Lower lobe of right lung (tissue), 2 donors: ENCODE data around the gene OTX1. TPM values are rescaled to one million over a fixed set of nuclear protein-coding genes. Genes with fewer than 3 reads are reported as not detected.
"Not testable (repeated sequence)": the region's sequence is repeated elsewhere in the genome, so short reads cannot be mapped to it uniquely, and the experiment has no call there.

Experiments used
- ATAC-seq, 2 donors: fragments of 200-7000 bp; cut with Tn5 transposase; one replicate each; pipeline ENCODE4 v1.9.1; 2020 to 2022; ENCODE audit warnings: mild to moderate bottlenecking in 2 of 2, moderate library complexity in 2 of 2
- DNase-seq: peaks from one replicate; pipeline ENCODE4 v3.0.0-alpha.2; 2020
- H3K27ac ChIP-seq: fragments of 200-600 bp; one replicate; pipeline ENCODE4 v1.8.0; 2022
- H3K27me3 ChIP-seq: fragments of 200-600 bp; one replicate; pipeline ENCODE4 v1.8.0; 2022; ENCODE audit warnings: low read depth
- H3K36me3 ChIP-seq: fragments of 200-600 bp; one replicate; pipeline ENCODE4 v1.8.0; 2022; ENCODE audit warnings: mild to moderate bottlenecking
- H3K4me1 ChIP-seq: fragments of 200-600 bp; one replicate; pipeline ENCODE4 v1.8.0; 2022
- H3K4me3 ChIP-seq: fragments of 200-600 bp; one replicate; pipeline ENCODE4 v1.8.0; 2022; ENCODE audit warnings: mild to moderate bottlenecking
- H3K9me3 ChIP-seq: fragments of 200-600 bp; one replicate; pipeline ENCODE4 v1.8.0; 2022
- CTCF ChIP-seq: fragments of 200-600 bp; IDR thresholded peaks from one replicate; pipeline ENCODE4 v1.8.0; 2022; ENCODE audit warnings: antibody characterized with exemption, mild to moderate bottlenecking
- intact Hi-C: fragments of 100-400 bp; cut with DNase I; formaldehyde crosslinking; loops from one replicate; pipeline ENCODE4 v1.11.0; 2022
- total RNA-seq: library from RNA; stranded (reverse); fragmentation: NEBNext Ultra II Directional; extraction: Animal tissue kit (Norgen Biotek cat#: 25700); gene quantifications from one replicate; pipeline ENCODE4 v1.2.1, GENCODE V29; 2021
- donor health status: DM: no; HTN: yes; CAD: no; lungs with severe emphysema.

OTX1 gene
- total RNA-seq, 1 donor from 2014 or later = 0.27 TPM

GRCh38 chr2:63064661-63065060 lies 14.0 kb downstream of the OTX1 start:
- Histone ChIP-seq H3K4me1 (peaks cover 6% of the 10 kb centered on the region), H3K27me3 (peaks cover 90% of the 10 kb centered on the region), H3K27ac (no peak overlapping the region), H3K36me3 (no peaks in the 10 kb centered on the region), H3K4me3 (no peak overlapping the region), H3K9me3 (no peaks in the 10 kb centered on the region)
- intact Hi-C loops = no loop called here
- no peak for TF ChIP-seq CTCF
- DNase-seq = no peak
- no peak for ATAC-seq

GRCh38 chr2:63066265-63066664 lies 15.6 kb downstream of the OTX1 start:
- no peak for TF ChIP-seq CTCF
- ATAC-seq = no peak
- DNase-seq = no peak
- Histone ChIP-seq H3K9me3 (no peaks in the 10 kb centered on the region), H3K36me3 (no peaks in the 10 kb centered on the region), H3K27ac (no peak overlapping the region), H3K27me3 (peaks cover 76% of the 10 kb centered on the region), H3K4me1 (no peaks in the 10 kb centered on the region), H3K4me3 (no peak overlapping the region)
- intact Hi-C loops = no loop called here

GRCh38 chr2:63066838-63067237 lies 16.2 kb downstream of the OTX1 start:
- DNase-seq (no peak), ATAC-seq (no peak)
- Histone ChIP-seq H3K9me3 (no peaks in the 10 kb centered on the region), H3K4me3 (no peak overlapping the region), H3K4me1 (no peaks in the 10 kb centered on the region), H3K27ac (no peak overlapping the region), H3K36me3 (no peaks in the 10 kb centered on the region), H3K27me3 (peaks cover 70% of the 10 kb centered on the region)
- no peak for TF ChIP-seq CTCF
- intact Hi-C loops = no loop called here

- TF ChIP-seq CTCF = no peak
Measured at GRCh38 chr2:63071664-63072063, 21.0 kb downstream of the OTX1 start.

GRCh38 chr2:63073994-63074393 lies 23.4 kb downstream of the OTX1 start:
- Histone ChIP-seq H3K4me3 (no peak overlapping the region), H3K9me3 (no peaks in the 10 kb centered on the region), H3K4me1 (no peaks in the 10 kb centered on the region), H3K27me3 (peaks cover 8% of the 10 kb centered on the region), H3K27ac (no peak overlapping the region), H3K36me3 (no peaks in the 10 kb centered on the region)
- ATAC-seq (no peak), DNase-seq (no peak)
- intact Hi-C loops = no loop called here
- TF ChIP-seq CTCF = no peak

More at GRCh38 chr2:63071664-63072063, 21.0 kb downstream of the OTX1 start:
- Histone ChIP-seq H3K9me3 (no peaks in the 10 kb centered on the region), H3K27me3 (peaks cover 22% of the 10 kb centered on the region), H3K27ac (no peak overlapping the region), H3K4me1 (no peaks in the 10 kb centered on the region), H3K36me3 (no peaks in the 10 kb centered on the region), H3K4me3 (no peak overlapping the region)
- intact Hi-C loops = no loop called here
- DNase-seq = no peak
- ATAC-seq = no peak

- H3K9me3 ChIP-seq, H3K27me3 ChIP-seq, H3K36me3 ChIP-seq, intact Hi-C loops, H3K4me3 ChIP-seq, DNase-seq, H3K4me1 ChIP-seq, ATAC-seq, H3K27ac ChIP-seq: not testable (repeated sequence)
Measured at GRCh38 chr2:63074399-63074798, 23.8 kb downstream of the OTX1 start.
